Lower lobe of right lung (tissue), 2 donors: ENCODE measurements around the gene RALBP1. TPM values are rescaled to one million over a fixed set of nuclear protein-coding genes. Genes with fewer than 3 reads are reported as not detected.

ENCODE experiments used
- ATAC-seq, 2 donors: fragments of 200-7000 bp; cut with Tn5 transposase; one replicate each; pipeline ENCODE4 v1.9.1; 2020 to 2022; ENCODE audit warnings: mild to moderate bottlenecking in 2 of 2, moderate library complexity in 2 of 2
- DNase-seq: peaks from one replicate; pipeline ENCODE4 v3.0.0-alpha.2; 2020
- H3K27ac ChIP-seq: fragments of 200-600 bp; one replicate; pipeline ENCODE4 v1.8.0; 2022
- H3K27me3 ChIP-seq: fragments of 200-600 bp; one replicate; pipeline ENCODE4 v1.8.0; 2022; ENCODE audit warnings: low read depth
- H3K36me3 ChIP-seq: fragments of 200-600 bp; one replicate; pipeline ENCODE4 v1.8.0; 2022; ENCODE audit warnings: mild to moderate bottlenecking
- H3K4me1 ChIP-seq: fragments of 200-600 bp; one replicate; pipeline ENCODE4 v1.8.0; 2022
- H3K4me3 ChIP-seq: fragments of 200-600 bp; one replicate; pipeline ENCODE4 v1.8.0; 2022; ENCODE audit warnings: mild to moderate bottlenecking
- H3K9me3 ChIP-seq: fragments of 200-600 bp; one replicate; pipeline ENCODE4 v1.8.0; 2022
- intact Hi-C: fragments of 100-400 bp; cut with DNase I; formaldehyde crosslinking; loops from one replicate; pipeline ENCODE4 v1.11.0; 2022
- total RNA-seq: library from RNA; stranded (reverse); fragmentation: NEBNext Ultra II Directional; extraction: Animal tissue kit (Norgen Biotek cat#: 25700); gene quantifications from one replicate; pipeline ENCODE4 v1.2.1, GENCODE V29; 2021
- TF ChIP-seq, protein P1 (sequence below): fragments of 200-600 bp; IDR thresholded peaks from one replicate; pipeline ENCODE4 v1.8.0; 2022; ENCODE audit warnings: antibody characterized with exemption, mild to moderate bottlenecking
- donor health status: DM: no; HTN: yes; CAD: no; lungs with severe emphysema.

RALBP1 gene
- total RNA-seq, 1 donor from 2014 or later: 58.1 TPM

DNA sequence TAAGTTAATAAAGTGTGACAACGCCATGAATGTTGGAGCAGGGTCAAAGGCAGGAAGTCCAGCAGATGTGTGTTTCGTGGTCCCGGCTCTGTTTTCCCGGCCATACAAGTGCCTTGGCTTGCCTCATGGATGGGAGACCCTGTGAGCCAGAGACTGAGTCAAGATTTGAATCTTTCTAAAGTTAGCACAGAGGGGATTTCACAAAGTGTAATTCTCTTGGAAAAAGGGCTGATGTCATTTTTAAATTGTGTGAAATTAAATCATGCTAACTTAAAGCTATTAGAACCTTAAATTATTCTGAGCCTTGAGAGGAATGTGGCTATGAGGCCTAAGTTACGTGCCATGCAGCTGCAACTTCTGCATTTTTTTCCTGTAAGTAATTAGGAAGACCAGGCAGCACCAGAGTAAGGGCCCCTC, 38.3 kb upstream of the RALBP1 start:
- no peaks in the 10 kb centered on the region for H3K27me3 ChIP-seq
- TF ChIP-seq, protein P1, sequence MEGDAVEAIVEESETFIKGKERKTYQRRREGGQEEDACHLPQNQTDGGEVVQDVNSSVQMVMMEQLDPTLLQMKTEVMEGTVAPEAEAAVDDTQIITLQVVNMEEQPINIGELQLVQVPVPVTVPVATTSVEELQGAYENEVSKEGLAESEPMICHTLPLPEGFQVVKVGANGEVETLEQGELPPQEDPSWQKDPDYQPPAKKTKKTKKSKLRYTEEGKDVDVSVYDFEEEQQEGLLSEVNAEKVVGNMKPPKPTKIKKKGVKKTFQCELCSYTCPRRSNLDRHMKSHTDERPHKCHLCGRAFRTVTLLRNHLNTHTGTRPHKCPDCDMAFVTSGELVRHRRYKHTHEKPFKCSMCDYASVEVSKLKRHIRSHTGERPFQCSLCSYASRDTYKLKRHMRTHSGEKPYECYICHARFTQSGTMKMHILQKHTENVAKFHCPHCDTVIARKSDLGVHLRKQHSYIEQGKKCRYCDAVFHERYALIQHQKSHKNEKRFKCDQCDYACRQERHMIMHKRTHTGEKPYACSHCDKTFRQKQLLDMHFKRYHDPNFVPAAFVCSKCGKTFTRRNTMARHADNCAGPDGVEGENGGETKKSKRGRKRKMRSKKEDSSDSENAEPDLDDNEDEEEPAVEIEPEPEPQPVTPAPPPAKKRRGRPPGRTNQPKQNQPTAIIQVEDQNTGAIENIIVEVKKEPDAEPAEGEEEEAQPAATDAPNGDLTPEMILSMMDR: no peak
- DNase-seq (no peak), ATAC-seq (no peak)
- intact Hi-C loops: no loop called here
- H3K9me3 ChIP-seq: no peaks in the 10 kb centered on the region
- H3K4me3 ChIP-seq: no peak overlapping the region
- peaks cover 10% of the 10 kb centered on the region for H3K4me1 ChIP-seq
- H3K27ac ChIP-seq: no peak overlapping the region
- no peaks in the 10 kb centered on the region for H3K36me3 ChIP-seq

- intact Hi-C loops: no loop called here
- no peak for ATAC-seq
These were observed 37.6 kb upstream of the RALBP1 start for GRCh38 chr18:9437672-9438071.

DNA sequence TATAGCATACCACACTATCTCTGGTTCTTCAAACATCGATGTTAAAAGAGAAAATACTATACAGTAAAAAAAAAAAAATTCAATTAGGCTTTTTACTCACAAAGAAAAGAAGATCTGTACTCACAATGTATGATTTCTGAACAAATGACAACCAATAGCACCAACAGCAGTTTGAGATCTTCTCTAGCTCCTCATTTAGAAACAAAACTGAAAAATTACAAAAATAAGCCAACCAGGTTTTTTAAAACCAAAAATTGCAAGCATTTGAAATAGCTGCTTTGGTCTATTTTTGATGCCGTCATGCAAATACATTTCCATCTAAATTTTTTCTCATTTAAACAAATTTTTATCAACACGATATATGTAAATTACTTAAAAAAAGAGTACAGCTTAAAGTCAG, 34.3 kb upstream of the RALBP1 start:
- TF ChIP-seq, protein P1: no peak
- Histone ChIP-seq H3K4me3 (no peak overlapping the region), H3K27me3 (no peaks in the 10 kb centered on the region), H3K36me3 (no peaks in the 10 kb centered on the region), H3K9me3 (no peaks in the 10 kb centered on the region), H3K27ac (no peak overlapping the region), H3K4me1 (no peaks in the 10 kb centered on the region)
- ATAC-seq (no peak), DNase-seq (no peak)
- intact Hi-C loops: no loop called here

More at GRCh38 chr18:9437672-9438071, 37.6 kb upstream of the RALBP1 start:
- Histone ChIP-seq H3K27ac (no peak overlapping the region), H3K4me1 (peaks cover 10% of the 10 kb centered on the region), H3K36me3 (no peaks in the 10 kb centered on the region), H3K27me3 (no peaks in the 10 kb centered on the region), H3K9me3 (no peaks in the 10 kb centered on the region), H3K4me3 (no peak overlapping the region)
- DNase-seq: no peak
- TF ChIP-seq, protein P1: no peak

GRCh38 chr18:9444549-9444948, 30.8 kb upstream of the RALBP1 start:
- TF ChIP-seq, protein P1: no peak
- ATAC-seq: no peak

DNA sequence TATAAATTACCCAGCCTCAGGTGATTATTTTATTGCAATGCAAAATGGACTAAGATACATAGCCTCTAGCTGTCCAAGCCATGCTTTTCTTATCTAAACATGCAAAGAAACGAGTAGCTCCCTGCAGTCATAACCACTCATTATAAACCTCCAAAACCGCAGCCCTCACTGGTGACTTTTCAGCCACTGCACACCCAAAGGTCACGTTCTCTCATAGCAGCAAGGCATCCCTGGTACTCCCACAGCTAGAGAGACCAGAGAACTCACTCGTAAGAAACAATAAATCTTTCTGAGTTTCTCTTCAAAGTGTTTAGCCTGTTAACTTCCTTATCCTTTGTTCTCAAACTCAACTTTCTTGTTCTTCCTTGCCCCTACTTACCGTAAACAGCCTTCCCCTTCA, 28.5 kb upstream of the RALBP1 start:
- ATAC-seq (no peak), DNase-seq (no peak)
- intact Hi-C loops: no loop called here
- Histone ChIP-seq H3K9me3 (peaks cover 7% of the 10 kb centered on the region), H3K27me3 (no peaks in the 10 kb centered on the region), H3K4me1 (no peaks in the 10 kb centered on the region), H3K27ac (no peak overlapping the region), H3K4me3 (no peak overlapping the region), H3K36me3 (no peaks in the 10 kb centered on the region)
- TF ChIP-seq, protein P1: no peak

More at GRCh38 chr18:9444549-9444948, 30.8 kb upstream of the RALBP1 start:
- no peak overlapping the region for H3K27ac ChIP-seq
- H3K4me1 ChIP-seq: no peaks in the 10 kb centered on the region
- no peaks in the 10 kb centered on the region for H3K36me3 ChIP-seq
- no peak overlapping the region for H3K4me3 ChIP-seq
- no peak for DNase-seq
- H3K9me3 ChIP-seq: peaks cover 7% of the 10 kb centered on the region
- no peaks in the 10 kb centered on the region for H3K27me3 ChIP-seq
- intact Hi-C loops: no loop called here

GRCh38 chr18:9447334-9447733, 28.0 kb upstream of the RALBP1 start:
- DNase-seq (no peak), ATAC-seq (no peak)

More at GRCh38 chr18:9447334-9447733, 28.0 kb upstream of the RALBP1 start:
- H3K36me3 ChIP-seq: no peaks in the 10 kb centered on the region
- H3K4me1 ChIP-seq: no peaks in the 10 kb centered on the region
- no peaks in the 10 kb centered on the region for H3K27me3 ChIP-seq
- H3K4me3 ChIP-seq: no peak overlapping the region
- H3K9me3 ChIP-seq: peaks cover 7% of the 10 kb centered on the region
- intact Hi-C loops: no loop called here
- H3K27ac ChIP-seq: no peak overlapping the region
- TF ChIP-seq, protein P1: no peak
